NCI-H2196 treated with DMSO at 0.1 percent for 48 hours (cell line): Measurements from ENCODE around the gene LRRC25.

Experiments used
- DNase-seq: peaks from one replicate; lab custom pipeline; 2025; ENCODE audit not compliant: unreplicated experiment; lab: John Stamatoyannopoulos, UW

LRRC25 gene

DNA sequence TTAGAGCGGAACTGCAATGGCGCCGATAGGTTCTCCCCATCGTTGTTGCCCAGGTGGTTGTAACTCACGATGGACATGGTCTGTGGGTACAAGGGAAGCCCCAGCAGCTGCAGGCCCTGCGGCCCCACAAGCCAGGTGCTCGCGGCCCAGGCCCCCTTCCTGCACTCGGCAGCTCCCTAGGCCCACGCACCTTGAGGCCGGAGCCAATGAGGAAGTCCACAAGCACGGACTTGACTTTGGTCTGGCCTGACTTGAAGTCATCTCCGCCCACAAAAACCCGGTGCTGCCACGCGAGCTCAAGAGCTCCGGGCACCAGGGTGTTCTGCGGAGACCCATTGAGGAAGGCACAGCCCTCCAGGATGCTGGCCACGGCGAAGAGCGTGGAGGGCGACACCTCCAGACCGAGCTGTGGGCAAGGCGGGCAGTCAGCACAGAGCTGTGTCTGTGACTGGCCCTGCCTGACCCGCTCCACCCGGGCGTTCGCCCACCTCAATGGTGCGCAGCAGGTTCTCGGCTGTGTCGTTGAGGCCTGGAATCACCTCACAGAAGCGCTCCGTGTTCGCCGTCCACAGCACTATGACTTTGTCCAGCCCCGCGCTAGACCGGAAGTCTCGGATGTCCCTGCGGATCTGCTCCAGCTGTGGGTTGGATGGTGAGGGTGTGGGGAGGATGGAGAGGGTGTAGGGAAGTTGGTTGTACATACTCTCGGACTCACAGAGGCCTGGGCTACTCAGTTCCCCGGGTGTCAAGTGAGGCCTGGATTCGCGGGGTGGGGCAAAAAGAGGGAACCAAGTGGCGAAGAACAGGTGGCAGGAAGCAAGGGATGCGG lies 38.6 kb upstream of the LRRC25 start:
- DNase-seq: no peak

DNA sequence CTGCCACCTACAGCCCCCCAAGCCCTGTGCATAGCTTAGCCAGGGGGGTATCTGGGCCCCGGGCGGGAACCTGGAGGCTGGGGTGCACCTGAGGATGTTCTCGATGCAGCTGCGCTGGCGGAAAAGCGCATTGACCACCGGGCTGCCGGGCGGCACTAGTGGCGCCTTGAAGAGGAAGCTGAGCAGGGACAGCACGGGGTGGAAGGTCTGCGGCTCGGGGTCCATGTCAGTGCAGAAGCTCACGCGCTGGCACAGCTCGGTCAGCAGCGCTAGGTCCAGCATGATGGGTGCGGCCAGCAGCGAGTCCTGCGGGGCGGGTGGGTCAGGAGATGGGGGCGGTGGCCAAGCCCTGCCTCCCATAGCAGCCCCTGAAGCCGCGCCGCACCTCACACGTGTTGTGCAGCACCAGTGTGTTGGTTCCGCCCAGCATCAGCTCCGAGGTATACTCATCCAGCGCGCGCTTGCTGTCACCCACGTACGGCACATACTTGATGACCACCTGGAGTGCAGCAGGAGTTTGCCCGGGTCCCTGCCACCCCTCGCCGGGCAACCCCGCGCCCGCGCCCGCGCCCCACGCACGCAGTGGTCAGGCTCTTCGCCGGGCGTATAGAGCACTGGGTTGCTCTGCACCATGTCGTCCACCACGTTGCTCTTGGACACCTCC lies 37.9 kb upstream of the LRRC25 start:
- no peak for DNase-seq

DNA sequence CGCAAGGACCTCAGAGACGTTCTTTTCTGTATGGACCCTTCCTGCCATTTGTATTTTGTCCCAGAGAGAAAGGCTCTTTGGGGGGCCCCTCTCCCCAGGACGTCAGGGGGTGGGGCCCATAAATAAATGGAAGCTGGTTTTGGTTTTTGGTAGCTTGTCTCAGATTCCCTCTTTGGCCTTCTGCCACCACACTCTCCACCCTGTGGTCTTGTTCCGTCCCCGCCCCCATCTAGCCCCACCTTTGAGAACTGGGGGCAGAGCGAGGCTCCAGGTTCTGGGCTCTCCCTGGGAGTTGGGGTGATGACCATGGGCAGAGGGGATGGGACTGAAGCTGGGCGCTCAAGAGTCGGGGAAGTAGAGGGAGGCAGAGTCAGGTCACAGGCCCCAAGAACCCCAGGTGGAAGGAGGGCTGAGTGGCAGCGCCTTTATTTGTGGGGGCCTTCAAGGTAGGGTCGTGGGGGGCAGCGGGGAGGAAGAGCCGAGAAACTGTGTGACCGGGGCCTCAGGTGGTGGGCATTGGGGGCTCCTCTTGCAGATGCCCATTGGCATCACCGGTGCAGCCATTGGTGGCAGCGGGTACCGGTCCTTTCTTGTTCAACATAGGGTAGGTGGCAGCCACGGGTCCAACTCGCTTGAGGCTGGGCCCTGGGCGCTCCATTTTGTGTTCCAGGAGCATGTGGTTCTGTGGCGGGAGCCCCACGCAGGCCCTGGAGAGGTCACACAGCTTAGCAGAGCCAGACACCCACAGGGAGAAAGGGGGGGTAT lies 37.2 kb upstream of the LRRC25 start:
- DNase-seq: no peak

DNA sequence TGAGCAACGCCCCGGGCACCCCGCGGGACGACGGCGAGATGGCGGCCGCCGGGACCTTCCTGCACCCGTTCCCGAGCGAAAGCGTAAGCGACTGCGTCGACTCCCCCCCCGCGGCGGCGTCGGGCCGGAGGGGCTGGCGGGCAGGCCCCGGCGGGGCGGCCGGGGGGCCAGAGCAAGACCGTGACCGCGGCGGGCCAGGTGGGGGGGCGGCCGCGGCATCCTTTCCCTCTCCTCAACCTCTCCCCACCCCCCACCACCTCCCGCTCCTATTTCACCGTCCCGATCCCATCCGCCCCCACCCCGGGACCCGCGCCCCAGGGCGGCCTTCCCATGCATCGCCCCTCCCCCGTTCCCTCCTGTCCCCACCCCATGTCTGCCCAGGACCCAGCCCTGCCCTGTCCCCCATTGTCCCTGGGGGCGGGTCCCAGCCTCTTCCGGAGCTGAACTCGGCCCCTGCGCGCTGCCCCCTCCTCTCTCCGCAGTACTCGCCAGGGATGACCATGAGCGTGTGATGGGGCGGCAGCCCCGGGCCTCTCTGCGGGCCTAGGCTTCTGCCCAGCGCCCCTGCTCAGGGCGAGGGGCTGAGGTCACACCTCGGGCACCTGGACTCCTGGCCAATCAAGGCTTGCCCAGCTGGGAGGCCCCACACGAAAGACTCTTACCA lies 36.4 kb upstream of the LRRC25 start:
- no peak for DNase-seq

DNA sequence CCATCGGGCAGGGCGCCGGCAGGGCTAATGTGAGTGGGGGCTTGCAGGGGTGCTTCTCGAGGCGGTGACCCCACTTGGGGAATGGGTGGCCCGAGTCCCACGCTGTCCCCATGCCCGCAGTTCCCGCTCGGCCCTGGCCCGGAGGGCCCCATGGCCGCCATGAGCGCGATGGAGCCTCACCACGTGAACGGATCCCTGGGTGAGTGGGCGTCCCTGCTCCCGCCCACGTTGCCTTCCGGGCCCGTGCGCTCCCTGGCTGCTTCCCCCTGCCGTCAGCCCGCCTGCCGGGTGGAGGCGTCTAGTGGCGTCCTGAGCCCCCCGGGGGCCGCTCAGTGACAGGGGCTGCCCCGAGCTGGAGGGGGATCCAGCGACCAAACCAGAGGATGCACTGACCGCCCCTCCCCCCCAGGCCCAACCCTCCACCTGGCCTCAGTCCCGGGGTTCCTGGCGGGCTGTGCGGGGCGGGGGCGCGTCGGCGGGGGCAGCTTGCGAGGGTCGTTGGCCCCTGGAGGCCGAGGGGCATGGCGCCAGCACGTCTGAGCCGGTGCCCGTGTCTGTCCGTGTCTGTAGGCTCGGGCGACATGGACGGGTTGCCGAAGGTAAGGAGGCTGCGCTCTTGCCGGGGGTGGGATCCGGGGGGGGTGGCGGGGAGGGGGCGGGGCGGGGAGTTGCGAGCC lies 35.7 kb upstream of the LRRC25 start:
- no peak for DNase-seq

DNA sequence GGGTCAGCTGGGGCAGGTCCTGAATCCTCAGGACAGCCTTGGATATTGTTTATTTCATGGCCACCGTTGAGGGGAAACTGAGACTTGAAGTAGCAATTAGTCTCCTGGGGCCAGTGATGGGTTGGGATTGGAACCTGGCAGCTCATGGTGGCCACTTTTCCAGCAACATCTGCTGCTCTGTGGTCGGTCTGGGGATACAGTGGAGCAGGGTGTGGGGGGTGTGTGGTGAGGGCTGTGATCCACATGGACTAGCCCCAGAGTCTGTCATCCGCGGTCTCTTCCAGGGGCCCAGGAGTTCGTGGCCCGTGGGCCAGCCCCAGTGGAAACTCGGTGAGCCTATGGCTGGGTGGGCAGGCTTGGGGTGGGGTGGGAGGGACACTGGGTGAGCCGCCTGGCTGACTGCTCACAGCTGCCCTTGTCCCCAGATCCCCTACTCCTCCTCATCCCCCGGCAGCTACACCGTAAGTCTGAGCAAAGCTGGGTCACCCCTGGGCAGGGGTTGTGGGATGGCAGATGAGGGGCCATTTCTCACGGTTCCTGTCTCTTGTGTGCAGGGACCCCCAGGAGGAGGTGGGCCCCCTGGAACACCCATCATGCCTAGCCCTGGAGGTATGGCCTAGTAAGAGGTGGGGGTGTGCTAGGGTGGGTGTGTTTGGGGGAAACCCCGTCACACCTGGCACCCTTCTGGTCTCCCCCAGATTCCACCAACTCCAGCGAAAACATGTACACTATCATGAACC lies 35.0 kb upstream of the LRRC25 start:
- DNase-seq: no peak

DNA sequence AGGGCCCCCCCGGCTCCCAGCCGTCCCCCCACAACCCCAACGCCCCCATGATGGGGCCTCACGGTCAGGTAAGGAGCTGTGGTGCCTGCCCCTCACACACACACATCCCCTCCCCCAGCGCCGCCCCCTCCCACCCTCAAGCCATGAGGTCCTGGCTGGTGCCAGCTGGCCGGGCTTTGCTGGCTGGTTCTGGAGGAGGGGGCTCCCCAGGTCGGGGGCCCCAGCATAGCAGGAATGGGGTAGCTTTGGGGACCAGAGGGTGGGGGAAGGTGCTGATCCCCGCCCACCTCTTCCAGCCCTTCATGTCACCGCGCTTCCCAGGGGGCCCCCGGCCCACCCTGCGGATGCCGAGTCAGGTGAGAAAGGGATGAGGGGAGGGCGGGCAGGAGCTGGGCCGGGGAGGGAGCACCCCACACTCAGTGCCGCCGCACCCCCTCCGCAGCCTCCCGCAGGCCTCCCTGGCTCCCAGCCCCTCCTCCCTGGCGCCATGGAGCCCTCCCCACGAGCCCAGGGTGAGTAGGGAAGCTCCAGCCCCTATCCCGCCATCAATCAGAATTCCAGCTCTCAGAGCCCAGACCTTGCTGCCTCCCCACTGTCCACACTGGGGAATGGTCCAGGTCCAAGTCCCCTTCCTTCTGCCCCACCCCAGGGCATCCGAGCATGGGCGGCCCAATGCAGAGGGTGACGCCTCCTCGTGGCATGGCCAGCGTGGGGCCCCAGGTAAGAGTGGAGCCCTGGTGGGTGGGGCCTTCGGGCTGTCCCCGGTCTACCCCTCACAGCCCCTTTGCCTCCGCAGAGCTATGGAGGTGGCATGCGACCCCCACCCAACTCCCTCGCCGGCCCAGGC lies 34.2 kb upstream of the LRRC25 start:
- no peak for DNase-seq

DNA sequence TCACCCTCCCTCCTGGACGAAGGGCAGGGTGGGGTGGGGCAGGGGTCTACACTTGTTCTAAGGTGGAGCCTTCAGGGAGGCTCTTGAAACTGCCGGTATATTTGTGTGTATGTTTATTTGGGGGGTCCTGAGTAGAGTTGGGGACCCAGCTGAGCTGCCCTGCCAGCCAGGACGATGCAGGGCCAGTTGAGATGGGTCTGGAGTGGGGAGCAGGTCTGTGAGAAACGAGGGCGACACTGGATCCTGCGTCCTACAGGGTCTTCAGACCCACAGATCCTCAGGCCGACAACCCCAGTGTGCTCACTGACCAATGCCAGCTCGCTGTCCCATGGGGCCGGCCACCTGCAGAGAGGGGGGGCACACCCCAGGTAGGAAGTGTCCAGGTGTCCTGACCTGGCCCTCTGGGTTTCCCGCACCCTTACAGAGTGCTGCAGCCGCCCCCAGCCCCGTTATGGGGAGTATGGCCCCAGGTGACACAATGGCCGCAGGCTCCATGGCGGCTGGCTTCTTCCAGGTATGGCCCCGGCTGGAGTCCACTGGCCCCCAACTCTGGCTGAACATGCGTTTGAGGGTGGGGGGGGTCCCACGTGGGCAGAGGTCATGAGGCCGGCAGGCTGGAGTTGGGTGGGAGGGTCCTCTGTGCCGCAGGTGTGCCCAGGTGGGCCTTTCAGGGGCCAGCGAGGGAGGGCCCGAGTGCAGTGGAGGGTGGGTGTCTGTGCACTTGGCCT lies 33.2 kb upstream of the LRRC25 start:
- no peak for DNase-seq

DNA sequence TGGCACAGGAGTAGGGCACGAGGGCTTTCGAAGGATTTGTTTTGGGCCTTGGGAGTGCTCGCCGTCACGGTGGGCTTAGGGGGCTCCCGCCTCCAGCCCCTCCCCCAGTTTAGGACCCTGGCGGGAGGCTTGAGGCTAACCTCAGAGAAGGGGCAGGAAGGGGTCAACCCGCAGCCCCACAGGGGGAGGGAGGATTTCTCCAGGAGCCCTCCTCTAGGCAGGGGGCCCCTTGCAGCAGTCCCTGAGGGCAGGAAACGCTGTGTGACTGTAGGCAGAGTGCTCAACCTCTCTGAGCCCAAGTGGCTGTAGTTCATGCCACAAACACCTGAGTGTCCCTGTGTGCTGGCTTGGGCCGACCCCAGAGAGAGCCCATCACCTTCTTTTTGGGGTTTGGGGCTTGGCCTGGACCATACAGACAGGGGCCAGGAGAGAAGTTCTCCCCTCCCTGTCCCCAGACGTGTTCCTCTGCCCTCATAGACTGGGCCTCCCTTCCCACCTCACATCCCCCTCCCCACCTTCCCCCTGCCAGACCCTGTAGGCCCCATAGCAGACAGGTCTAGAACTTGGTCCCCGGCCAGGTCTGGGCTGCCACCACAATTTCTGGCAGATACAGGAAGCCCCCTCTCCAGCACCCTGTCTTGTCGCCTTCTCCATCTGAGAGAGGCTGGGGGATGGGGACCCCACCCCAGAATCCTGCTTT lies 32.4 kb upstream of the LRRC25 start:
- no peak for DNase-seq

DNA sequence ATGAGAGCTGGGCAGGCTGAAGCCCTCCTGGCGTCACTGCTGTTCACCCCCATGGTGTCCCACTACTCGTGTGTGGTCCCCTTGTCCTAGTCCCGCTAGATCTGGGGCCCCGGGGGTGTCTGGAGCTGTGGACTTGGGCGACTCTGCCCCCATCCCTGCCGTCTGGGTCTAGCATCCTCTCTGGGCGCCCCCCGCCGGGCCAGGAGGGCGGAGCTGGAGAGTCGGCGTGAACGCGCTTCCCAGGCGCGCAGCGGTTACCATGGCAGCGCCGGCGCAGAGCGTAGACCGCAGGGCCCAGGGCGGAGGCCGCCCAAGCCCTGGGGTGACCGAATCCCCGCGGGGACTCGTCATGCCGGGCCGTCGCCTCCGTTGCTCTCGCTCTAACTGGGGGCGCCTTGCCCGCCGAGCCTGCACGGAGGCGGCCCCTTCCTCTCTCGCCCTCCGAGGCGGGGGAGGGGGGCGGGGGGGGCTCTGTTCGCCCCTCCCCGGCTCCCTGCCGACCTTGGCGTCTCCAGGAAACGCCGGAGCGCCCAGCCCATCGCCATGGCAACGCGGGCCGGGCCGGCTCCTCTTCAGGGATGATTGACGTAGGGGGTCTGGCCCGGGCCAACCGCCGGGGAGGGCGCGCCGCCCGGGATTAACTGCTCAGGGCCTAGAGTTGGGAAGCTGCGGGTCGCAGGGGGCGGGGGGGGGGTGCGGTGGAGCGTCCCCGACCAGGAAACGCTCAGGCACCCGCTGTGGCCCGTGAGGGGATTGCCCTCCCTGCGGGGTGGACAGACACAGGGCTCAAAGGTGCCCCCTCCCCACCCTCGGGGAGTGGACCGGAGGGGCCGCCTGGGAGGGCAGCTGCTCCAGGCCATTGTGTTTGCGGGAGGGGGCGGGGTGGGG lies 31.6 kb upstream of the LRRC25 start:
- DNase-seq: peak; percentile 76

DNA sequence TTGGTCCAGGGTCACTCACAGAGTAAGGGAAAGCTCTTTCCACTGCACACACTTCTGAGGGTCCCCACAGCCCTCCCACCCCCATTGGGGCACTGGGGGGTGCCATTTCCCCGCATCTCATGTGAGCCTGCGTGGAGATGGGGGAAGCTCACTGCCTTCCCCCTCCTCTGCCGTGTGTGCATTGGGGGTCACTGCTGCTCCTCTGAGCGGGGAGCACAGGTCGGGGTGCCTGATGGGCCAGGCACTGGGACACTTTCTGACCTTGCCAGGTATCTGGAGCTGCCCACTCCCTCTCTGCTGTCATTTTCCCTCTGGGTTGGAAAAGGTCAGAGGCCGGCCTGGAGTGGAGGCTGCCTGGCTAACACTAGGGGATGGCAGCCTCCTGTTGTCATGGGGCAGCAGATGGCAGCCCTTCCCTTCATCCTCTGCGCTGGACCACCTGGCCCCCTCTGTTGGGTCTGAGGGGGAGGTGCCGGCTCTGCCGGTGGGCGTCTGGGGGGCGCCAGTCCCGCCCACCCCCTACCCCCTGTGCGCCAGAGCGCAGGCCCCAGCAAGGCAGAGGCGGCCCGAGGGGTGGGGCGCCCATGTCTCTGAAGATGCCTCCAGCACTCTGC lies 30.9 kb upstream of the LRRC25 start:
- no peak for DNase-seq

DNA sequence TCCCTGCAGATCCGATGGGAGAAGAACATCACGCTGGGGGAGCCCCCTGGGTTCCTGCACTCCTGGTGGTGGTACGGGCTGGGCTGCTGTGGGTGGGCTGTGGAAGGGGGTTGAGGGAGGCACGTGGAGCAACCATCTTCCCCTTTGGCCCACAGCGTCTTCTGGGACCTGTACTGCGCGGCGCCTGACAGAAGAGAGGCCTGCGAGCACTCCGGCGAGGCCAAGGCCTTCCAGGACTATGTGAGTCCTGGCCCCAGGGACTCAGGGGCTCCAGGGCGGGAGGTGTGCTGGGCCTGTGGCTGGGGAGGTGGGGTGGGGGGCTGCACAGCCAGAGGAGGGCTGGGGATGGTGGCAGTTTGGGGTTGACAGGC lies 30.3 kb upstream of the LRRC25 start:
- no peak for DNase-seq

DNA sequence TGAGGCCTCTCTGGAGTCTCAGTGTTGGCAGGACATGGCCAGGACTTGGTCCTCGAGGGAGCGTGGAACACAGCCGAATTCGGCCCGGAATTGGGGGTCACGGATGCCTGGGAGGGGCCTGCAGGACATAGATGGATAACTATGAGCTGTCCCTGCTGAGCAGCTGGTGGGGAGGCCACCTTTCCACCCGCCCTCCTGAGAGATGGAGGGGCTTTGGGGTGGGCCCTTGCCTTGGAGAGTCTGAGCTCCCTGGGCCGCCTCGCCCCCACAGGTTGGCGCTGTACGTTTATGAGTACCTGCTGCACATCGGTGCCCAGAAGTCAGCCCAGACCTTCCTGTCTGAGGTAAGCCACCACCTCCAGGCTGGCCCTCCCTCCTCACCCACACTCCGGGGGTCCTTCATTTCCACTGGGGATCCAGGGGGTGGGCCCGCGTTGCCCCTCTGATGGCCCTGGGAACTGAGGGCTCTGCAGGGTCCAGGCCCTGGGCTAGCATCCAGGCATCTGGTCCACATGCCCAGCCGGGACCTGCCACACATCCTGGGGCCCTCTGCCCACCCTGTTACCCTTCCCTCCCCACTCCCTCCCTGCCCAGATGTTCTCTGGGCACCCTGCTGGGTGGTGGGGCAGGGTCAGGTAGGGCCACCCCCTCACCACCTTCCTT lies 29.8 kb upstream of the LRRC25 start:
- DNase-seq: no peak

DNA sequence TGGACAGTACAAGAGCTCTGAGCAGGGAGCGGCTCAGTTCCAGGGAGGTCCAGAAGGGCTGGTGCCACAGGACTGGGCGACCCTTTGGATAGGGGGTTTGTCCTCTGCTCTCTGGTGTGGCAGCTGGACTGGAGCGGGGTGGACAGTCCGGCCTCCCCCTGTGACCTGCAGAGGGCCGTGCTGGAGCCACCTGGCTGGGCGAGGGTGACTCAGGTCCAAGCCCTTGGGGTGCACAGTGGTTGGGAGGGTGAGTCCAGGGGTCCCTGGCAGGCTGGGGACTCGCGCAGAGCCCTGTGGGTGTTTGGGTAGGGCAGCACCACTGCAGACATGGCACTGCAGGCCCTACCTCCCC lies 29.0 kb upstream of the LRRC25 start:
- DNase-seq: no peak

DNA sequence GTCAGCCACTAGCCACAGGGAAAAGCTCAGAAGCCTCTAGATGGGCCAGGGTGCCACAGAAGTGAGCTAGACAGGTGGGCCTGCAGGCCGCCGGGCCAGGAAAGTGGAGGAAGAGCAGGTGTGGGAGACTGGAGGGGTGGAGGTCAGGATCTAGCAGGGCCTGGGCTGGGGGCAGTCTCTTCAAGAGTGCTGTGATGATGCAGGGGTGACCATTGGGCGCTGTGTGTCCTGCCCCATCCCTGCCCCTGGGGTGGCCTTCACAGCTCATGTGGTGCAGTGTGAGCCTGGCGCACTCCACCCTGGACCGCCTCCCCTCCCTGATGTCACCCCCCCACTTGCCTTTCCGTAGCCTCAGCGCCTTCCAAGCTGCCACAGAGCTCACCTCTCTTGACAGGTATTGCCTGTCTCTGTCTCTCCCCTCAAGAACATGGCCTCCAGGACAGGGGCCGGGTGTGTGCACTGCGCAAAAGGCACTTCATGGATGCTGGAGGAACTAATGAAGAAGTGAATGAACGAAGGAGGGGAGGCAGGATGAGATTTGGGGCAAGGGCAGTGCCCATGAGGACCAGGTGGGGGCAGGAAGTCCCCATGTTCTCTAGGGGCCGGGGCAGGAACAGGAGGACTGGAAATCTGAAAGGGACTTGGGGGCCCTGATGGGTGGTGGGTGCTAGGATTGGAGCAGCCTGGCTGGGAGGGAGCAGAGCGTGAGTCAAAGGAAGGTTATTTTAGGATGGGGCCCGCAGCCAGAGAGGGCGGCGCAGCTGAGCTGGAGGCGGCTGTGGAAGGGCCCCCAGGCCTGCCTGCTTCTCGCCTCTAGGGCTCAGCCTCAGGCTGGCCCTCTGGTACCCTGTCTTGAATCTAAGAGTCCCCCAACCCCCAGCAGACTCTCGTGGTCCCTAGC lies 28.3 kb upstream of the LRRC25 start:
- DNase-seq: no peak
